ENCODE results near the gene KIF19. TPM values are rescaled to one million over a fixed set of nuclear protein-coding genes. Genes with fewer than 3 reads are reported as not detected.
A peak's percentile ranks its signal among the peaks of the same experiment; 100 is the strongest.
"Not testable (repeated sequence)": the region's sequence is repeated elsewhere in the genome, so short reads cannot be mapped to it uniquely, and the experiment has no call there.

The KIF19 gene
- 0.20 and 0.80 TPM in 2 replicates for total RNA-seq
- polyA plus RNA-seq = 0.18 and 0.46 TPM in 2 replicates

GRCh38 chr17:74325743-74326379, at the start of gene KIF19:
TSS of gene KIF19 (plus strand) at chr17:74326226. CDS start at chr17:74326350, 124 bp downstream.
- Histone ChIP-seq H3K4me2 (peak within 1 kb of the TSS; percentile 85), H2AFZ (no peak within 1 kb of the TSS), H3K9me3 (ENCODE audit: low read depth) (no peaks in the 10 kb centered on the region), H3K27ac (no peak within 1 kb of the TSS), H3K79me2 (no peaks in the 10 kb centered on the region), H3K4me1 (ENCODE audit: insufficient read depth) (no peaks in the 10 kb centered on the region), H3K9me2 (replicated peaks; ENCODE audit: insufficient read depth) (no peaks in the 10 kb centered on the region), H4K20me1 (ENCODE audit: insufficient read depth, poor library complexity, severe bottlenecking) (no peaks in the 10 kb centered on the region), H3K4me3 (no peak within 1 kb of the TSS), H3K36me3 (replicated peaks; ENCODE audit: insufficient read depth, low read depth) (no peaks in the 10 kb centered on the region), H3K27me3 (peaks cover 37% of the 10 kb centered on the region)
- 13% methylated on average over 35 of the region's 73 CpGs for WGBS (ENCODE audit: low lambda C conversion rate, missing lambda C conversion rate)
- peak; percentile 70 for DNase-seq (ENCODE audit: low spot score)
- TF ChIP-seq EZH2phosphoT487 (IDR thresholded peaks at IDR 0.05; ENCODE audit: low read depth, severe bottlenecking, unreplicated experiment) (no peak), EZH2 (IDR thresholded peaks at IDR 0.05; ENCODE audit: borderline replicate concordance) (no peak)
- TF ChIP-seq, protein P1, sequence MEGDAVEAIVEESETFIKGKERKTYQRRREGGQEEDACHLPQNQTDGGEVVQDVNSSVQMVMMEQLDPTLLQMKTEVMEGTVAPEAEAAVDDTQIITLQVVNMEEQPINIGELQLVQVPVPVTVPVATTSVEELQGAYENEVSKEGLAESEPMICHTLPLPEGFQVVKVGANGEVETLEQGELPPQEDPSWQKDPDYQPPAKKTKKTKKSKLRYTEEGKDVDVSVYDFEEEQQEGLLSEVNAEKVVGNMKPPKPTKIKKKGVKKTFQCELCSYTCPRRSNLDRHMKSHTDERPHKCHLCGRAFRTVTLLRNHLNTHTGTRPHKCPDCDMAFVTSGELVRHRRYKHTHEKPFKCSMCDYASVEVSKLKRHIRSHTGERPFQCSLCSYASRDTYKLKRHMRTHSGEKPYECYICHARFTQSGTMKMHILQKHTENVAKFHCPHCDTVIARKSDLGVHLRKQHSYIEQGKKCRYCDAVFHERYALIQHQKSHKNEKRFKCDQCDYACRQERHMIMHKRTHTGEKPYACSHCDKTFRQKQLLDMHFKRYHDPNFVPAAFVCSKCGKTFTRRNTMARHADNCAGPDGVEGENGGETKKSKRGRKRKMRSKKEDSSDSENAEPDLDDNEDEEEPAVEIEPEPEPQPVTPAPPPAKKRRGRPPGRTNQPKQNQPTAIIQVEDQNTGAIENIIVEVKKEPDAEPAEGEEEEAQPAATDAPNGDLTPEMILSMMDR (IDR thresholded peaks at IDR 0.05; ENCODE audit: poor library complexity) = no peak

DNA sequence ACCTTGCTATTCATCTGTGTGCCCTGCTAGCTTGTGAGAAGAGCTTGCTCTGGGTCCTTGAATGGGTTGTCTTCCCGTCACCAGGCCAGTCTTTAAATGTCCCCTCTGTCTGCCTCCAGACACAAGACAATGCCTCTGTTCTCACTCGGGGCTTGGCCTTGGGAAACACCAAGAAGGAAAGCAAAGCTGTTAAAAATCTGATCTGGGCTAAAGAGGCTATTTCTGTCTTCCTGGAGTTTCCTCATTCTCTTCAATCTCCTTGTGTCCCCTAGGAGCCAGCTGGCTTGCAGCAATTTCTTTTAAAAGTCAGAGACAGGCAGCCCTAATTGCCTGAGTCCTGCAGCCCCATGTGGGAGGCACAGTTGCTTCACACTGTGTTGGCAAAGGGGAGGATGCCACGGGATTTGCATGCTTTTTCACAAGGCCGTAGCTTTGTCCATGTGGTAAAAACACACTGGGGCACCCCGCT, 49.5 kb upstream of the KIF19 start:
- Histone ChIP-seq H3K4me1 (ENCODE audit: insufficient read depth) (peaks cover 3% of the 10 kb centered on the region), H3K36me3 (replicated peaks; ENCODE audit: insufficient read depth, low read depth) (no peaks in the 10 kb centered on the region), H3K9me3 (ENCODE audit: low read depth) (no peaks in the 10 kb centered on the region), H3K4me2 (no peak overlapping the region), H4K20me1 (ENCODE audit: insufficient read depth, poor library complexity, severe bottlenecking) (no peaks in the 10 kb centered on the region), H3K9me2 (replicated peaks; ENCODE audit: insufficient read depth) (no peaks in the 10 kb centered on the region), H2AFZ (no peak overlapping the region), H3K27me3 (peaks cover 23% of the 10 kb centered on the region), H3K79me2 (no peaks in the 10 kb centered on the region), H3K4me3 (no peak overlapping the region), H3K27ac (no peak overlapping the region)
- WGBS (ENCODE audit: low lambda C conversion rate, missing lambda C conversion rate) = 74% methylated on average over 5 of the region's 5 CpGs
- DNase-seq (ENCODE audit: low spot score) = no peak
- TF ChIP-seq, protein P1 (IDR thresholded peaks at IDR 0.05; ENCODE audit: poor library complexity) = no peak
- TF ChIP-seq EZH2phosphoT487 (IDR thresholded peaks at IDR 0.05; ENCODE audit: low read depth, severe bottlenecking, unreplicated experiment) = no peak
- no peak for TF ChIP-seq EZH2 (IDR thresholded peaks at IDR 0.05; ENCODE audit: borderline replicate concordance)

- Histone ChIP-seq H3K79me2 (no peaks in the 10 kb centered on the region), H3K9me3 (ENCODE audit: low read depth) (no peaks in the 10 kb centered on the region), H3K36me3 (replicated peaks; ENCODE audit: insufficient read depth, low read depth) (no peaks in the 10 kb centered on the region), H3K27ac (no peak overlapping the region), H3K4me2 (no peak overlapping the region), H3K4me1 (ENCODE audit: insufficient read depth) (peaks cover 3% of the 10 kb centered on the region), H4K20me1 (ENCODE audit: insufficient read depth, poor library complexity, severe bottlenecking) (no peaks in the 10 kb centered on the region), H3K4me3 (no peak overlapping the region), H3K9me2 (replicated peaks; ENCODE audit: insufficient read depth) (no peaks in the 10 kb centered on the region), H3K27me3 (peaks cover 23% of the 10 kb centered on the region), H2AFZ (no peak overlapping the region)
- DNase-seq (ENCODE audit: low spot score) = no peak
- WGBS (ENCODE audit: low lambda C conversion rate, missing lambda C conversion rate) = 75% methylated on average over 1 of the region's 1 CpG
- no peak for TF ChIP-seq EZH2phosphoT487 (IDR thresholded peaks at IDR 0.05; ENCODE audit: low read depth, severe bottlenecking, unreplicated experiment)
- TF ChIP-seq EZH2 (IDR thresholded peaks at IDR 0.05; ENCODE audit: borderline replicate concordance) = no peak
- TF ChIP-seq, protein P1 (IDR thresholded peaks at IDR 0.05; ENCODE audit: poor library complexity) = no peak
These were observed 48.1 kb upstream of the KIF19 start for GRCh38 chr17:74277935-74278334.

DNA sequence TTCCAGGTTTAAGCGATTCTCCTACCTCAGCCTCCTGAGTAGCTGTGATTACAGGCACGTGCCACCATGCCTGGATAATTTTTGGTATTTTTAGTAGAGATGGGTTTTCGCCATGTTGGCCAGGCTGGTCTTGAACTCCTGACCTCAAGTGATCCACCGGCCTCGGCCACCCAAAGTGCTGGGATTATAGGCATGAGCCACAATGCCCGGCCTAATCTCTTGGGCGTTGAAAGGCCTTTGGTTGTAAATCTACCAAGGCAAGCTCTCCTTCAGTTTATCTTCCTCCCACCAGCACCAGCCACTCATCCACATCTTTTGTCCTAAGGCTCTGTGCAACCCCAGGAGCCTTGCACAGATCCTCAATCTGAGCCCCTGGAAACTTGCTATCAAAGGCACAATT, 46.4 kb upstream of the KIF19 start:
- not testable (repeated sequence) for H3K27ac ChIP-seq; H3K4me1 ChIP-seq (ENCODE audit: insufficient read depth); H2AFZ ChIP-seq; H3K79me2 ChIP-seq; H3K4me2 ChIP-seq; DNase-seq (ENCODE audit: low spot score); H4K20me1 ChIP-seq (ENCODE audit: insufficient read depth, poor library complexity, severe bottlenecking); H3K9me2 ChIP-seq (replicated peaks; ENCODE audit: insufficient read depth); H3K36me3 ChIP-seq (replicated peaks; ENCODE audit: insufficient read depth, low read depth); H3K4me3 ChIP-seq; H3K9me3 ChIP-seq (ENCODE audit: low read depth)
- H3K27me3 ChIP-seq = peaks cover 12% of the 10 kb centered on the region
- WGBS (ENCODE audit: low lambda C conversion rate, missing lambda C conversion rate) = 89% methylated on average over 7 of the region's 7 CpGs
